GM19239 (cell line): ENCODE results near the gene VPREB1.
"Not testable (repeated sequence)": the region's sequence is repeated elsewhere in the genome, so short reads cannot be mapped to it uniquely, and the experiment has no call there.

ENCODE experiments used
- DNase-seq: peaks from one replicate; pipeline ENCODE4 v3.0.0; 2011; ENCODE audit warnings: low spot score; ENCODE audit not compliant: insufficient read length
- FAIRE-seq: peaks from 2 replicates; lab custom pipeline; 2011; peaks lifted over from hg19 to GRCh38; lab: Jason Lieb, UNC

VPREB1 gene

GRCh38 chr22:22287106-22287626 is 42.6 kb downstream of the VPREB1 start:
- DNase-seq, FAIRE-seq: not testable (repeated sequence)

- not testable (repeated sequence) for DNase-seq, FAIRE-seq
Measured at GRCh38 chr22:22289666-22290065, 45.1 kb downstream of the VPREB1 start.

GRCh38 chr22:22291129-22291806 is 46.7 kb downstream of the VPREB1 start:
- DNase-seq, FAIRE-seq: not testable (repeated sequence)

GRCh38 chr22:22292656-22293055 is 48.1 kb downstream of the VPREB1 start:
- FAIRE-seq, DNase-seq: not testable (repeated sequence)

GRCh38 chr22:22293436-22293835 is 48.9 kb downstream of the VPREB1 start:
- not testable (repeated sequence) for DNase-seq, FAIRE-seq

GRCh38 chr22:22294641-22295040 is 50.1 kb downstream of the VPREB1 start:
- not testable (repeated sequence) for DNase-seq, FAIRE-seq
